Measurements from ENCODE around the gene IGSF8. TPM values are rescaled to one million over a fixed set of nuclear protein-coding genes. Genes with fewer than 3 reads are reported as not detected.
A peak's percentile ranks its signal among the peaks of the same experiment; 100 is the strongest.

The IGSF8 gene
- total and polyA plus RNA-seq, 2 of the 8 experiments (the other 6 are each of a cell fraction or from before 2014, with no cell fraction given) = 69.6 to 132 TPM

DNA sequence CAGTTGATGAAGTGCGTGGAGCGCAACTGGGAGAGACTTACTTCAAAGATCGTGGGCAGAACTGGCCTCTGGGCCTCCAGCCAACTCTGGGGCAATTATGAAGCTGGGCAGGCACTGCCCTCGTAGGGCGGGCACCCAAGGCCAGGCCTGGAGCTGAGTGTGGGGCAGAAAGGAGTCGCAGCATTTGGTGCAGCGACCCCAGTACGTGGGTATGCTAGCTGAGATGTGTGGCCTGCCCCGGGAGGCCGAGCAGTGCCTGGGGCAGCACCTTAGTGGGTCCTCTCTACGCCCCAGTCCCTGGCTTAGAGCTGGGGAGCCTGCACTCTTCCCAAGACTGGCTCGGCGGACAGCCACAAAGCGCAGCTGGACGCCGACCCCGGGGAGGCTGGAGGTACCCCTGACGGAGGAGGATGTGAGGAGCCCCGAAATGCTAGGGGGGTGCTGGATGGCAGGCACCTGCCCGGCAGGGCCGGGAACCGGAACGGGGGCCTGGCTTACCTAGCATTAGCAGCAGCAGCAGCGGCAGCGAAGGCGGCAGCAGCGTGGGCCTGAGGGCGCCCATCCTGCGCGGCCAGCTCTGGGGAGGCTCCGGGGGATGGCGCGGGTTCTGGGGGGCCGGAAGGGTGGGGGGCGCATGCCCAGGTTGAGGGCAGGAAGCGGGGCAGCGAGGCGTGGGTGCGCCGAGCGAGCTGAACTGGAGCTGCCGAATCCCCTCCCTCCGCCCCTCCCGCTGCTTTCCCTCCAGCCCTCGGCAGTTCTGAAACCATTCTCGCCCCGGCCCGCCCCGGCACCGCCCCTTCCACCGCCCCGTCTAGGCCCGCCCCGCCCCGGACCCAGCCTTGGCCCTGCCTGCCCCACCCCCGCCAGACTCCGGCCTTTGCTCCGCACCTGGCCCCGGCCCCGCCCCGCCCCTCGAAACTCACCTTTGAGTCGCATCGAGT is at the start of gene IGSF8 (continued):
- TF ChIP-seq ASH2L (IDR thresholded peaks at IDR 0.05; ENCODE audit: low read length) (peak; percentile 35), JUND (IDR thresholded peaks at IDR 0.05; ENCODE audit: low read length) (no peak), RBBP5 (IDR thresholded peaks at IDR 0.05; ENCODE audit: borderline replicate concordance, low read depth, low read length) (0 out of 2 replicates have a peak, but pooled peaks have one; percentile 9), SP1 (IDR thresholded peaks at IDR 0.05; ENCODE audit: low read depth, low read length) (peak; percentile 90), POLR2A (IDR thresholded peaks at IDR 0.05; ENCODE audit: control extremely low read depth in 1 of 2, low read depth in 2 of 2, low read length in 2 of 2) (peak in 1 of 2 experiments; percentile 23; a peak in 1 of 3 replicates), GABPA (IDR thresholded peaks at IDR 0.05; ENCODE audit: borderline replicate concordance, insufficient read depth, low read length) (no peak), POLR2AphosphoS5 (IDR thresholded peaks at IDR 0.05; ENCODE audit: low read depth, low read length) (0 out of 2 replicates have a peak, but pooled peaks have one; percentile 16)
- TF ChIP-seq, protein P1, sequence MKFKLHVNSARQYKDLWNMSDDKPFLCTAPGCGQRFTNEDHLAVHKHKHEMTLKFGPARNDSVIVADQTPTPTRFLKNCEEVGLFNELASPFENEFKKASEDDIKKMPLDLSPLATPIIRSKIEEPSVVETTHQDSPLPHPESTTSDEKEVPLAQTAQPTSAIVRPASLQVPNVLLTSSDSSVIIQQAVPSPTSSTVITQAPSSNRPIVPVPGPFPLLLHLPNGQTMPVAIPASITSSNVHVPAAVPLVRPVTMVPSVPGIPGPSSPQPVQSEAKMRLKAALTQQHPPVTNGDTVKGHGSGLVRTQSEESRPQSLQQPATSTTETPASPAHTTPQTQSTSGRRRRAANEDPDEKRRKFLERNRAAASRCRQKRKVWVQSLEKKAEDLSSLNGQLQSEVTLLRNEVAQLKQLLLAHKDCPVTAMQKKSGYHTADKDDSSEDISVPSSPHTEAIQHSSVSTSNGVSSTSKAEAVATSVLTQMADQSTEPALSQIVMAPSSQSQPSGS (IDR thresholded peaks at IDR 0.05; ENCODE audit: low read length) = no peak

Data from H1 (cell line).